GM21423 (cell line): ENCODE measurements around the gene TRIP10.
"Not testable (repeated sequence)": the region's sequence is repeated elsewhere in the genome, so short reads cannot be mapped to it uniquely, and the experiment has no call there.

Source experiments
- ATAC-seq: cut with Tn5 transposase; IDR thresholded peaks from one replicate; pipeline ENCODE4 v1.9.1; 2021; ENCODE audit warnings: mild to moderate bottlenecking, moderate library complexity; ENCODE audit not compliant: unreplicated experiment

Gene TRIP10

GRCh38 chr19:6740589-6741343 is 1.3 kb downstream of the TRIP10 start:
- no peak for ATAC-seq

- no peak for ATAC-seq
These were observed 3.6 kb downstream of the TRIP10 start for GRCh38 chr19:6743066-6743465.

GRCh38 chr19:6743714-6744380 is 4.4 kb downstream of the TRIP10 start:
- ATAC-seq, result no peak

GRCh38 chr19:6744381-6745301 is 5.2 kb downstream of the TRIP10 start:
- ATAC-seq, result no peak

GRCh38 chr19:6745965-6746364 is 6.5 kb downstream of the TRIP10 start:
- ATAC-seq, result no peak

- not testable (repeated sequence) for ATAC-seq
These were observed 9.1 kb downstream of the TRIP10 start for GRCh38 chr19:6748543-6748942.

GRCh38 chr19:6750062-6750461 is 10.6 kb downstream of the TRIP10 start:
- ATAC-seq, result no peak

GRCh38 chr19:6751189-6751588 is 11.7 kb downstream of the TRIP10 start:
- ATAC-seq, result no peak

- no peak for ATAC-seq
These were observed 13.0 kb downstream of the TRIP10 start for GRCh38 chr19:6752256-6753177.

- ATAC-seq, result peak; percentile 73
These were observed 13.9 kb downstream of the TRIP10 start for GRCh38 chr19:6753178-6754031.

GRCh38 chr19:6754136-6754535 is 14.7 kb downstream of the TRIP10 start:
- no peak for ATAC-seq

GRCh38 chr19:6754653-6755463 is 15.4 kb downstream of the TRIP10 start:
- ATAC-seq, result no peak

GRCh38 chr19:6760606-6761005 is 21.1 kb downstream of the TRIP10 start:
- no peak for ATAC-seq

GRCh38 chr19:6761053-6761676 is 21.7 kb downstream of the TRIP10 start:
- ATAC-seq, result no peak

GRCh38 chr19:6762253-6762797 is 22.8 kb downstream of the TRIP10 start:
- not testable (repeated sequence) for ATAC-seq

- ATAC-seq, result no peak
These were observed 26.4 kb downstream of the TRIP10 start for GRCh38 chr19:6765738-6766356.

GRCh38 chr19:6766357-6767080 is 27.0 kb downstream of the TRIP10 start:
- ATAC-seq, result no peak
